Omental fat pad (tissue), 4 donors: Measurements from ENCODE around the gene FBXO47. TPM values are rescaled to one million over a fixed set of nuclear protein-coding genes. Genes with fewer than 3 reads are reported as not detected.

Experiments
- ATAC-seq: fragments of 150-250 bp; one replicate; pipeline ENCODE4 v1.9.1; 2016; ENCODE audit warnings: mild to moderate bottlenecking, moderate library complexity; ENCODE audit not compliant: low FRiP score
- DNase-seq: peaks from one replicate; pipeline ENCODE4 v3.0.0-alpha.2; 2019; ENCODE audit warnings: low spot score
- CTCF ChIP-seq, 3 donors: fragments of 450-650 bp; IDR thresholded peaks; one replicate each; pipeline ENCODE4 v1.5.1; 2016 to 2017; ENCODE audit warnings: antibody characterized with exemption in 3 of 3, mild to moderate bottlenecking in 3 of 3, moderate library complexity in 2 of 3
- total RNA-seq, 4 donors: library from RNA; depleted of rRNA; stranded (reverse); fragments of >200 nt; gene quantifications; one replicate each; pipeline ENCODE4 v1.1.0, GENCODE V29; 2016

FBXO47 gene
- total RNA-seq, result not detected

GRCh38 chr17:38967290-38967738 is at the start of gene FBXO47:
Gene FBXO47, minus strand, starts transcription at chr17:38967403. Its CDS starts 4,378 bp downstream, at chr17:38963025.
- ATAC-seq (peak; percentile 97), DNase-seq (peak; percentile 57)
- no peak for TF ChIP-seq CTCF (IDR thresholded peaks at IDR 0.05)

- TF ChIP-seq CTCF (IDR thresholded peaks at IDR 0.05), result no peak
- ATAC-seq (no peak), DNase-seq (no peak)
Measured at GRCh38 chr17:39016193-39017153, 49.3 kb upstream of the FBXO47 start.

- no peak for ATAC-seq
- DNase-seq, result no peak
- no peak for TF ChIP-seq CTCF (IDR thresholded peaks at IDR 0.05)
Measured at GRCh38 chr17:39015546-39015935, 48.3 kb upstream of the FBXO47 start.

GRCh38 chr17:39014795-39015545 is 47.8 kb upstream of the FBXO47 start:
- ATAC-seq (no peak), DNase-seq (no peak)
- TF ChIP-seq CTCF (IDR thresholded peaks at IDR 0.05), result no peak

- DNase-seq (no peak), ATAC-seq (peak; percentile 41)
- TF ChIP-seq CTCF (IDR thresholded peaks at IDR 0.05), result no peak
Measured at GRCh38 chr17:39014044-39014794, 47.0 kb upstream of the FBXO47 start.

- no peak for TF ChIP-seq CTCF (IDR thresholded peaks at IDR 0.05)
- DNase-seq, result no peak
- no peak for ATAC-seq
Measured at GRCh38 chr17:39012725-39013124, 45.5 kb upstream of the FBXO47 start.
